GM12873 (cell line): ENCODE data around the gene MVB12B.

ENCODE experiments used
- CTCF ChIP-seq: IDR thresholded peaks from 2 replicates; pipeline ENCODE4 v1.5.1; 2012; ENCODE audit warnings: low read depth, mild to moderate bottlenecking, moderate library complexity, low read length, control low read depth; ENCODE audit not compliant: insufficient read depth; ENCODE audit errors: missing control alignments

The MVB12B gene

GRCh38 chr9:126448865-126449577, 122.4 kb downstream of the MVB12B start:
- TF ChIP-seq CTCF = no peak

DNA sequence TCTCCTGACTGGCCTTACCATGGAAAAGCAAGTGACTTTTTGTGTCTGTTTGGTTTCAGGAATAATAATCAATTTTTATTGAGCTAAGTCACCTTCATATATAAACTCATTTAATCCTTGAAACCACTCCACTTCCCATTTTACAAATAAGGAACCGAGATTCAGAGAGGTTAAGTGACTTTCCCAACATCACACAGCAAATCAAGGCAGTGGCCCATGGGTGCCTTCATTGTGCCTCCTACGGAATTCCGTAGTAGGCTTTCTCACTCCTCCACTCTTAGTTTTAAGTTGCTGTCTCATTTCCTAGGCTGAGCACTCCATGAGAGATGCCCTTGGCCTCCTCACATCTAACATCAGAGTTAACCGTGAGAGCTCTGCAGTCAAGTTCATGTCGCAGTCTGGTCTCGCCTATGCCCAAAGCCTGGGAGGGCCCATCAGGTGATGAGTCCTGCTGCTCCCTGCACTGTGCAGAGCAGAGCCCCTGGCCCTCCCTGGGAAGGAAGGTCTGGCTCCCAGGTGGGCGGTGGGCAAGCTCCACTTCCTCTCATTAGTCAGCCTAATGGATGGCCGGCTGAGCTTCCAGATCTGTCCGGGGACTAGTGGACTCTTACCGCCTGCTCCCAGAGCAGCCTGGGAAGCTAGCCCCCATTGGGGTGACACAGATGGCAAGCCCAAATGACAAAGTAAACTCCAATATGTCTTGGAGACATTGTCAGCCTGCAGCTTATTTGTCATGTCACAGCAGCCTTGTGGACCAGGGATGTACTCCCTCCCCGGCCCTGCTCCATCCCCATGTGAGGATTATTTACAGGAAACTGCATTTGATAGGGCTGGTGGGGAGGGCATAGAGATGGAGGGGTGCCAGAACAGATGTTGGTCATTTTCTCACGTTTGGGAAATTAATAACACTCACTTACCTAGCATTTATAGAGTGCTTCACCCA, 123.4 kb downstream of the MVB12B start:
- no peak for TF ChIP-seq CTCF

DNA sequence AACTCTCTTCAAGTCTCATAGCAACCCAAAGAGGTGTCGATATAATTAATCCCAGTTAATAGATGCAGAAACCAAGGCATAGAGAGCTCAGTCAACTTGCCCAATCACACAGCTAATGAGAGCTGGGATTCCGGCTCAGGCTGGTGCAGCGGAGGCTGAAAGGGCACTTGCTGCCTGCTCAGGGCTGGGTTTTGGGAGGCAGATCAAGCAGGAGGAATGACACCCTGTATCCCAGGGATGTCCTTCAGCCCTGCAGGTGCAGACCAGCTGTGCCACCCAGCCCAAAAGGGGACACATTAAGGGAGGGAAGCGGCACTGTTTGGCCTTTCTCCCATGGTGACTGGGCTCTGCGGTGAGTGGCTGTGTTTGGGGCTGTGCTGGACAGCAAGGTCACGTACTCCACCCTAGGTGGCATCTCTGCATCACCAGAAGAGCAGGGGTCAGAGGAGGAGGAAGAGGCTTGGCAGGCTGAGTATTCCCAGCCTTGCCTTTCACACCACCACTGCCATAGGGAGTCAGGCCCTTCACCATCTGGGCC, 124.1 kb downstream of the MVB12B start:
- no peak for TF ChIP-seq CTCF

- no peak for TF ChIP-seq CTCF
These were observed 124.8 kb downstream of the MVB12B start for GRCh38 chr9:126451316-126451885.

DNA sequence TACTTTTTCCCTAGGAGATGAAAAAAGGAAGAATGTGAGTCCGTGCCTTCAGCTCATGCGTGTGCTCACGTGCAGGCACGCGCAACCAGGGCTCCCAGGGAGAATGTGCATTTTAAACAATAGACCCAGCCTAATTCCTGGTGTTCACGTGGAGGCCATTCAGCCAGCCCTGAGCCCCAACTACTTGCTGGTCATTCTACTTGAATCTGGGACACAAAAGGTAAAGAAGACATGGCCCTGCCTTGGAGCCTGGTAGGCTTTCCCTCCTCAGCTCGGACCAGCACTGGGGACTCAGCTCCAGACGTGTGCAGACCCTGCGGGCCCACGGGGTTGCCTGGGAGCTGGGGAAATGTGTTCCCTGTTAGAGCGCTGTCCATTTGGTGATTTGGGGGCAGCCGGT, 125.5 kb downstream of the MVB12B start:
- TF ChIP-seq CTCF = no peak

- TF ChIP-seq CTCF = no peak
These were observed 126.7 kb downstream of the MVB12B start for GRCh38 chr9:126453156-126453963.

- no peak for TF ChIP-seq CTCF
These were observed 127.6 kb downstream of the MVB12B start for GRCh38 chr9:126454215-126454614.
